Measurements from ENCODE around the gene NPRL2. TPM values are rescaled to one million over a fixed set of nuclear protein-coding genes. Genes with fewer than 3 reads are reported as not detected.

NPRL2 gene
- total and polyA plus RNA-seq, 2 donors (not counting 1 experiment from before 2014, with no cell fraction given): 21.4 to 27.2 TPM

DNA sequence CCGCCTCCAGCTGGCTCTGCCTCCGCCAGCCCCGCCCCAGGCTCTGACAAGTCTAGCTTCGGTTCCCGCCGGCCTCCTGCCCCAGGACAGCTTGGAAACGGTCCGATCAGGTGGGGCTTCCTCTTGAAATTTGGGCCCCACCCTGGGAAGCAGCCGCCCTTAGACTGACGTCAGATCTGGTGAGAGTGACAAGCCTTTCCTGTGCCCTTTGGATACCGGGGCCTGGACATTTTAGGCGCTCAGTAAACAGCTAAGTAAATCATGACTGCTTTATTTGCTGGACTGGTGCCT lies 51.0 kb downstream of the NPRL2 start:
- Histone ChIP-seq H4K20me1 (ENCODE audit: control insufficient read depth, extremely low read depth, insufficient read depth, low read length) (no peaks in the 10 kb centered on the region), H3K27ac (ENCODE audit: insufficient read depth, low read length) (peak overlapping the region; percentile 82), H3K4me3 (replicated peaks in 1 of 4; ENCODE audit: control extremely low read depth in 1 of 4, insufficient read depth in 1 of 4, low read depth in 3 of 4, low read length in 4 of 4) (peak overlapping the region; percentile 39 to 60 (median 48)), H2AFZ (ENCODE audit: low read length) (peak overlapping the region; percentile 60), H3K79me2 (ENCODE audit: control insufficient read depth, insufficient read depth, low read length) (no peaks in the 10 kb centered on the region), H3K9ac (ENCODE audit: insufficient read depth, low read length) (peak overlapping the region; percentile 68), H3K4me2 (ENCODE audit: extremely low read depth, insufficient read depth, low read length) (peak overlapping the region; percentile 89), H3K27me3 (ENCODE audit: control insufficient read depth, insufficient read depth, low read length) (no peaks in the 10 kb centered on the region), H3K36me3 (ENCODE audit: control insufficient read depth, insufficient read depth, low read length) (peaks cover 2% of the 10 kb centered on the region), H3K9me3 (ENCODE audit: control insufficient read depth, insufficient read depth, low read depth, low read length) (no peaks in the 10 kb centered on the region), H3K4me1 (ENCODE audit: control insufficient read depth, extremely low read depth, insufficient read depth, low read length) (peaks cover 15% of the 10 kb centered on the region)
- TF ChIP-seq, protein P1, sequence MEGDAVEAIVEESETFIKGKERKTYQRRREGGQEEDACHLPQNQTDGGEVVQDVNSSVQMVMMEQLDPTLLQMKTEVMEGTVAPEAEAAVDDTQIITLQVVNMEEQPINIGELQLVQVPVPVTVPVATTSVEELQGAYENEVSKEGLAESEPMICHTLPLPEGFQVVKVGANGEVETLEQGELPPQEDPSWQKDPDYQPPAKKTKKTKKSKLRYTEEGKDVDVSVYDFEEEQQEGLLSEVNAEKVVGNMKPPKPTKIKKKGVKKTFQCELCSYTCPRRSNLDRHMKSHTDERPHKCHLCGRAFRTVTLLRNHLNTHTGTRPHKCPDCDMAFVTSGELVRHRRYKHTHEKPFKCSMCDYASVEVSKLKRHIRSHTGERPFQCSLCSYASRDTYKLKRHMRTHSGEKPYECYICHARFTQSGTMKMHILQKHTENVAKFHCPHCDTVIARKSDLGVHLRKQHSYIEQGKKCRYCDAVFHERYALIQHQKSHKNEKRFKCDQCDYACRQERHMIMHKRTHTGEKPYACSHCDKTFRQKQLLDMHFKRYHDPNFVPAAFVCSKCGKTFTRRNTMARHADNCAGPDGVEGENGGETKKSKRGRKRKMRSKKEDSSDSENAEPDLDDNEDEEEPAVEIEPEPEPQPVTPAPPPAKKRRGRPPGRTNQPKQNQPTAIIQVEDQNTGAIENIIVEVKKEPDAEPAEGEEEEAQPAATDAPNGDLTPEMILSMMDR (conservative IDR thresholded peaks at IDR 0.05 in 1 of 2, IDR thresholded peaks at IDR 0.05 in 1 of 2; ENCODE audit: low read depth in 1 of 2, low read length in 2 of 2): no peak
- TF ChIP-seq EZH2 (IDR thresholded peaks at IDR 0.05; ENCODE audit: low read length, missing control alignments): no peak
- no peak for DNase-seq (ENCODE audit: low read depth in 2 of 2)

DNA sequence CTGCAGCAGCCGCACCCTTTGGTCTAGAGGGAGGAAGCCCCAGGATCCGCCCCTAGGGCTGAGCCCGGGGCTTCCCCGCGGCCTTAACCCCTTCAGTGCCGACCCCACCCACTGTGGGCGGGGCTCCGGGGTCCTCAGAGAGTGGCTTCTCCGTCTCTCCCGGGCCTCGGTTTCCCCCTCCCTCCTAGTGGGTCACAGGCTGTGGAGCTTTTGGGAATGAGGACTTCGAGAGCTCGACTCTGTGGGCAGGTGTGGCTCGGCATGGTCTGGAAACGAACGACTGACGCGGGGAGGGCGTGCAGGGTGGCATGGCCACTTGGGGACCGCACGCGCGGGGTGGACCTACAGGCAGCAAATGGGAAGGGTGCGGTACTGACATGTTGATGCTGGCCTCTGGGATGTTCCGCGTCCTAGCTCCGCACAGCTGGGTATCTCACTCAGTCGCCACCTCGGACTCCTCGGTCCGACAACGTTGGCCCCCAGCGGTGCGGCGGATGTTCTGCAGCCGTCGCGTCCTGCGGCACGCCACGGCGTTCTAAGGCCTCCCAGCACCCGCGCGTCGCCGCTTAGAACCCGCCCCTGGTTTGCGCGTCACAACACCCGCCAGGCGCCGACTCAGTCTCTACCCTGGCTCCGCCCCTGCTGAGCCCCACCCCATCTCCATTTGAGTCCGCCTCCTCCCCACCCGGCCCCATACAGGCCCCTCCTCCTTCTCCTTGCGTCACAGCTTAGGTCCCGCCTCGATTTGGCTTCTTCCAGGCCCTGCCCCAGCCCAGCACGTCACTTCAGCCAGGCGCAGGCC lies 51.5 kb downstream of the NPRL2 start, which contains the start of the genes HYAL3 and NAA80:
Gene HYAL3 (minus strand): TSS at position 570 of the 802 bp plus-strand sequence. CDS start 3,803 bp downstream, outside the sequence.
Gene NAA80 (minus strand): TSS at position 570 of the 802 bp plus-strand sequence. CDS start 1,942 bp downstream, outside the sequence.
- Histone ChIP-seq H3K36me3 (ENCODE audit: control insufficient read depth, insufficient read depth, low read length) (peaks cover 2% of the 10 kb centered on the region), H2AFZ (ENCODE audit: low read length) (peak within 1 kb of the TSS; percentile 96), H3K79me2 (ENCODE audit: control insufficient read depth, insufficient read depth, low read length) (no peaks in the 10 kb centered on the region), H3K4me2 (ENCODE audit: extremely low read depth, insufficient read depth, low read length) (peak within 1 kb of the TSS; percentile 93), H3K9ac (ENCODE audit: insufficient read depth, low read length) (peak within 1 kb of the TSS; percentile 84), H4K20me1 (ENCODE audit: control insufficient read depth, extremely low read depth, insufficient read depth, low read length) (no peaks in the 10 kb centered on the region), H3K4me3 (replicated peaks in 1 of 4; ENCODE audit: control extremely low read depth in 1 of 4, insufficient read depth in 1 of 4, low read depth in 3 of 4, low read length in 4 of 4) (peak within 1 kb of the TSS; percentile 65 to 92 (median 88)), H3K4me1 (ENCODE audit: control insufficient read depth, extremely low read depth, insufficient read depth, low read length) (peaks cover 15% of the 10 kb centered on the region), H3K27me3 (ENCODE audit: control insufficient read depth, insufficient read depth, low read length) (no peaks in the 10 kb centered on the region), H3K9me3 (ENCODE audit: control insufficient read depth, insufficient read depth, low read depth, low read length) (no peaks in the 10 kb centered on the region), H3K27ac (ENCODE audit: insufficient read depth, low read length) (peak within 1 kb of the TSS; percentile 92)
- no peak for TF ChIP-seq EZH2 (IDR thresholded peaks at IDR 0.05; ENCODE audit: low read length, missing control alignments)
- TF ChIP-seq, protein P1 (conservative IDR thresholded peaks at IDR 0.05 in 1 of 2, IDR thresholded peaks at IDR 0.05 in 1 of 2; ENCODE audit: low read depth in 1 of 2, low read length in 2 of 2): peak in 1 of 2 donors; percentile 2
- DNase-seq (ENCODE audit: low read depth in 2 of 2): peak; percentile 99 to 100

DNA sequence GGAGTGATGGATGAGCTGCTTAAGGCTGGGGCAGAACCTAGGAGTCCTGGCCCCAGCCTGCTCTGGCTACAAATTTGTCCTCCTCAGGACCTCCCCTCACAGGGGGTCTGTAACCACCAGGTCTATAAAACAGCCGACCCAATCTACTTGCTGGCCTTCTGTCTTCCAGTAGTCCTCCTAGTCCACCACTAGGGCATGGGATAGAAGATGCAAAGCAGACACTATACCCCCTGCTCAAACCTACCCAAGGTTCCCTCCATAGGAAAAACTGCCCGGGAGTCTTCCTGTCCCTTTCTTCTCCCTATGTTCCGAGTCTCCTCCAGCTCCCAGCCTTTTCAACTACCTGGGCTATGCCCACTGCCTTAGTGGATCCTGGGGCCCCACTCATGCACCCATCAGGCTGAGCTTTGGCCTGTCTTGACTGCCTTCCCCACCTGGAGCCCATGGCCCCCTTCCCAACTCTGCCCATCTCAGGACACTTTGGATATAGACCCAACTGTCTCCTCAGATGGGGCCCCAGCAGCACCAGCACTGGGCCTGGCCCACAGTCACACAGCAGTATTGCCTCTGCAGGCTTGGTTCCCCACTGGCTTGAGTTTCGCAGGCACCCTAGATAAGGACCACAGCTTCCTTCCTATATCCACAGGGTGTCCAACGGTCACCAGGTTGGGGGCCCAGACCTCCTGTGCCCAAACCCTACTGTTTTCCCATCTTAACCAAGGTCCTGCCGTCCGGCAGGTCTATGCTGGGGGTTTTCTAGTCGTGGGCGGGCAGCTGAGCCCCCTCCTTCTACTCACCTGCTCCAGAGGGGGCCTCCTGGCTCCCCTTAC lies 52.5 kb downstream of the NPRL2 start:
- Histone ChIP-seq H3K36me3 (ENCODE audit: control insufficient read depth, insufficient read depth, low read length) (peaks cover 2% of the 10 kb centered on the region), H4K20me1 (ENCODE audit: control insufficient read depth, extremely low read depth, insufficient read depth, low read length) (no peaks in the 10 kb centered on the region), H2AFZ (ENCODE audit: low read length) (no peak overlapping the region), H3K4me3 (replicated peaks in 1 of 4; ENCODE audit: control extremely low read depth in 1 of 4, insufficient read depth in 1 of 4, low read depth in 3 of 4, low read length in 4 of 4) (peak overlapping the region; percentile 65 to 92 (median 88)), H3K4me1 (ENCODE audit: control insufficient read depth, extremely low read depth, insufficient read depth, low read length) (peaks cover 15% of the 10 kb centered on the region), H3K9ac (ENCODE audit: insufficient read depth, low read length) (peak overlapping the region; percentile 84), H3K27ac (ENCODE audit: insufficient read depth, low read length) (peak overlapping the region; percentile 92), H3K79me2 (ENCODE audit: control insufficient read depth, insufficient read depth, low read length) (no peaks in the 10 kb centered on the region), H3K27me3 (ENCODE audit: control insufficient read depth, insufficient read depth, low read length) (no peaks in the 10 kb centered on the region), H3K4me2 (ENCODE audit: extremely low read depth, insufficient read depth, low read length) (peak overlapping the region; percentile 93), H3K9me3 (ENCODE audit: control insufficient read depth, insufficient read depth, low read depth, low read length) (no peaks in the 10 kb centered on the region)
- TF ChIP-seq, protein P1 (conservative IDR thresholded peaks at IDR 0.05 in 1 of 2, IDR thresholded peaks at IDR 0.05 in 1 of 2; ENCODE audit: low read depth in 1 of 2, low read length in 2 of 2): peak in 1 of 2 donors; percentile 17
- no peak for TF ChIP-seq EZH2 (IDR thresholded peaks at IDR 0.05; ENCODE audit: low read length, missing control alignments)
- no peak for DNase-seq (ENCODE audit: low read depth in 2 of 2)
